Inflammatory macrophage treated with lipopolysaccharide for 4 hours (primary cell): ENCODE data around the gene SPATA2L.
"Not testable (repeated sequence)": the region's sequence is repeated elsewhere in the genome, so short reads cannot be mapped to it uniquely, and the experiment has no call there.

Source experiments
- DNase-seq: peaks from one replicate; pipeline ENCODE4 v3.0.0-alpha.2; 2020

Gene SPATA2L

GRCh38 chr16:89706518-89707260, 5.2 kb upstream of the SPATA2L start:
- DNase-seq = no peak

- DNase-seq = no peak
Measured at GRCh38 chr16:89705006-89705405, 3.5 kb upstream of the SPATA2L start.

- no peak for DNase-seq
Measured at GRCh38 chr16:89704281-89704680, 2.8 kb upstream of the SPATA2L start.

- peak; percentile 42 for DNase-seq
Measured at GRCh38 chr16:89700649-89701424, 668 bp downstream of the SPATA2L start.

GRCh38 chr16:89700100-89700648, 1.3 kb downstream of the SPATA2L start:
- DNase-seq = peak; percentile 99

- not testable (repeated sequence) for DNase-seq
Measured at GRCh38 chr16:89699629-89700099, 1.8 kb downstream of the SPATA2L start.

GRCh38 chr16:89698717-89699116, 2.8 kb downstream of the SPATA2L start:
- not testable (repeated sequence) for DNase-seq

GRCh38 chr16:89697616-89698331, 3.7 kb downstream of the SPATA2L start:
- no peak for DNase-seq

GRCh38 chr16:89697161-89697615, 4.3 kb downstream of the SPATA2L start:
- DNase-seq = no peak

GRCh38 chr16:89696670-89697128, 4.8 kb downstream of the SPATA2L start:
- DNase-seq = no peak

- DNase-seq = no peak
Measured at GRCh38 chr16:89695875-89696669, 5.4 kb downstream of the SPATA2L start.

- no peak for DNase-seq
Measured at GRCh38 chr16:89695086-89695874, 6.2 kb downstream of the SPATA2L start.

- DNase-seq = not testable (repeated sequence)
Measured at GRCh38 chr16:89694784-89695085, 6.8 kb downstream of the SPATA2L start.

GRCh38 chr16:89693931-89694783, 7.3 kb downstream of the SPATA2L start:
- no peak for DNase-seq

GRCh38 chr16:89693289-89693731, 8.2 kb downstream of the SPATA2L start:
- DNase-seq = no peak

GRCh38 chr16:89691986-89692569, 9.4 kb downstream of the SPATA2L start:
- DNase-seq = no peak

- no peak for DNase-seq
Measured at GRCh38 chr16:89691231-89691985, 10.1 kb downstream of the SPATA2L start.

GRCh38 chr16:89690392-89690901, 11.1 kb downstream of the SPATA2L start:
- no peak for DNase-seq

GRCh38 chr16:89689621-89690020, 11.9 kb downstream of the SPATA2L start:
- not testable (repeated sequence) for DNase-seq
